HG03066 (cell line): ENCODE results near the gene ADCY1.

Experiments used
- ATAC-seq: cut with Tn5 transposase; IDR thresholded peaks from one replicate; pipeline ENCODE4 v1.9.1; 2021; ENCODE audit warnings: low read depth; ENCODE audit not compliant: unreplicated experiment

ADCY1 gene

GRCh38 chr7:45592230-45592991 lies 18.2 kb downstream of the ADCY1 start:
- no peak for ATAC-seq

DNA sequence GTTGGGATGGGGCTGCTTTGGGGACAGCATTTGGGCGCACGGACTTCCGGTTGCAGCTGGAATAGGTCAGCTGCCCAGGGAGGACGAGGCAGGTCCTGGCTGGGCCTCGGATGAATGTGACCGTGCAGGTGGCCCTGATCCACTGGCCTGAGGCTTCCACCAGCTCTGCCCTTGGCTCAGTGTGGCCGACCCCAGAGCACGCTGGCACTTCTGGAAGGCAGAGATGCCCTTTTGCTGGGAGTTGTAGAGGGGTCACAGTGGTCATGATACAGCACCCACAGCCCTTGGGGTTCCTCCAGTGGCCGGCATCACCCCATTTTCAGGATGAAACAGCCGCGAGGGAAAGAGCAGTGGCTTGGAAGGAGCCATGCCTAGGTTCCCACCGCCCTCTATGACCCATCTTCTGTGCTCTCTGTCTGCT lies 19.0 kb downstream of the ADCY1 start:
- no peak for ATAC-seq

GRCh38 chr7:45593877-45594276 lies 19.7 kb downstream of the ADCY1 start:
- ATAC-seq, result no peak

- no peak for ATAC-seq
Measured at GRCh38 chr7:45594745-45595535, 20.8 kb downstream of the ADCY1 start.

- ATAC-seq, result no peak
Measured at GRCh38 chr7:45595809-45596664, 21.9 kb downstream of the ADCY1 start.

- no peak for ATAC-seq
Measured at GRCh38 chr7:45596665-45597095, 22.5 kb downstream of the ADCY1 start.

DNA sequence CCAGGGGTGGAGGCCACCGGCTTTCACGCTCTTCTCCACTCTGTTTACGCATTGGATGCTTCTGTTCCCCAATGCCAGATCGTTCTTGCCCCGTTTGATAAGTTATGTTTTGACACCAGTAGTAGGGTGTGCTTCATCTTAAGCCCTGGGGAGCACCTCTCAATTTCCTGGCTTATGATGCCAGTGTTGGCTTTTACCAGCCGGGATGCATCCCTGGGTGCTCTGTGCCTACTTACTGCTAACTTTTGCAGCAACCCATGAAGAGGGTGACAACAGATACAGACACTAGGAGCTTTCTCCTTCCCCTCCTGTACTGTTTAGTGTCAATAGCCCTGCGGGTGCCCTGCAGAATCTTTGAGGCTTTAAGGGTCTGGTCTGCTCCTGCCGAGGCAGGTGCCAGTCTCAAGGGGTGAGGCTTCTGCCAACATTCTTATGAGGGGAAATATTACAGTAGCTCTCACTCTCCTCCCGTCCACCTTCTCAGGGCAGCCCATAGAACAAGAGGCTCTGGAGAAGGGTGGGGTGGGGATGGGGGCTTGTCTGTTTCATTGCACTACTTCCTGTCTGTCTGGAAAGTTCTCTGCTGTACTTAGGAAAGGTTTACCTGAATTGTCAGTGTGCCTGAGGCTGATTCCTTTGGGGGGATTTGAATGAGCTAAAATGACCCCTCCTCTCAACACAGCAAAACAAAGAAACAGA lies 23.3 kb downstream of the ADCY1 start:
- ATAC-seq, result no peak

- ATAC-seq, result no peak
Measured at GRCh38 chr7:45598886-45599520, 24.8 kb downstream of the ADCY1 start.

DNA sequence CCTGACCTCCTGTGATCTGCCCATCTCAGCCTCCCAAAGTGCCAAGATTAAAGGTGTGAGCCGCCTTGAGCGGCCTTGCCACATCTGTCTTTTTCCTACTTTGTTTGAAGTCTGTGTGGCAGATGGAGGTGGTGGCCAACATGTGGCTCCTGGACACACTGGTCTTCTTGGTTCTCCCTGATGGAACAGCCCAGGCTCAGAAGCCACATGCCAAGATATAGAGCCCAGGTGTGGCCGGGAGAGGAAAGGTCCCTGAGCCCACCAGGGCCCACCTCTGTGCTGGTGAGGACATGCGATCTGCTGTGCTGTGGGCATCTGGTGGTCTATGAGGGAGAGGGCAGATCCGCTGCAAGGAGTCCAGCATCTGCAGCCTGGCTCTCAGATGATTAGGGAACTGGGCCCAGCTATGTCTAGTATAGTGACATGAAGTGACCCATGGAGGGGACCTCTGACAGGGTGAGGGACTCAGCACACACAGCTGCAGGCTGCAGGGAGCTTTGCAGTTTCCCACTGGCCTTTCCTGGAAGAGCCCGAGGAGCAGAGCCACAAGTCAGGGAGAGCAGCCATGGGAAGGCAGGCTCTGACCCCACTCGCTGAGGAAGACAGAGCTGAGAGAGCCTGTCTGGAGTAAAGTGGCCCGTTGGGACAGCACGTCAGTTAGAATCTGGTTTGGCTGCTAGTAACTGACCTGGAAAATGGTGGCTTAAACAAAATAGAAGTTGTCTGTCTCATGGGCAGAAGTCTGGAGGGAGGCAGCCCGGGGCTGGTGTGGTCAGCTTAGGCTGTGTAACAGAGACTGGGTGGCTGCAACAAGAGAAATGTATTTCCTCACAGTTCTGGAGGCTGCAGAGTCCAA lies 25.9 kb downstream of the ADCY1 start:
- ATAC-seq, result no peak

GRCh38 chr7:45601094-45601493 lies 26.9 kb downstream of the ADCY1 start:
- no peak for ATAC-seq

GRCh38 chr7:45601816-45602540 lies 27.8 kb downstream of the ADCY1 start:
- no peak for ATAC-seq

GRCh38 chr7:45606050-45606449 lies 31.9 kb downstream of the ADCY1 start:
- no peak for ATAC-seq

GRCh38 chr7:45606931-45607330 lies 32.8 kb downstream of the ADCY1 start:
- no peak for ATAC-seq

GRCh38 chr7:45609180-45609579 lies 35.0 kb downstream of the ADCY1 start:
- ATAC-seq, result no peak

DNA sequence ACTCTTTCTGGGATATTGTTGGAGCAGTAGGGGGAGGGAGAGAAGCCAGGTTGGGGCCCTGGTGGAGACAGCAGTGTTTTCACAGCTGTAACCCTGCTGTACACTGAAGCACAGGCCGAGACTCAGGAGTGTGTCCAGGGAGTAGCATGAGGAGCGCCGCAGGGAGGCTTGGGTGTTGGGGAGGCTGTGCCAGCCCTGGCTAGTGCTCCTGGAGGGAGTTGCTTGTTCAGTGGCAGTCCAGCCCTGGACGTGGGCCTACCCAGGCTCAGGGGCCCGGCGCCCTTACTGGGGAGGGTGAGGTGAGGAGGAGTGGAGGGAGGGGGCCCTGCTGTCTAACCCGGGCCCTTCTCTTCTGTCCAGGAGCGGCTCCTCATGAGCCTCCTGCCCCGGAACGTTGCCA lies 35.9 kb downstream of the ADCY1 start:
- no peak for ATAC-seq

- ATAC-seq, result no peak
Measured at GRCh38 chr7:45610660-45611299, 36.6 kb downstream of the ADCY1 start.

- no peak for ATAC-seq
Measured at GRCh38 chr7:45617166-45617565, 43.0 kb downstream of the ADCY1 start.

- ATAC-seq, result no peak
Measured at GRCh38 chr7:45622058-45622457, 47.9 kb downstream of the ADCY1 start.
